HG03139 (cell line): Measurements from ENCODE around the gene HSD17B4.
A peak's percentile ranks its signal among the peaks of the same experiment; 100 is the strongest.
"Not testable (repeated sequence)": the region's sequence is repeated elsewhere in the genome, so short reads cannot be mapped to it uniquely, and the experiment has no call there.

Experiments used
- ATAC-seq: cut with Tn5 transposase; IDR thresholded peaks from one replicate; pipeline ENCODE4 v1.9.1; 2021; ENCODE audit not compliant: unreplicated experiment

Gene HSD17B4, protein sequence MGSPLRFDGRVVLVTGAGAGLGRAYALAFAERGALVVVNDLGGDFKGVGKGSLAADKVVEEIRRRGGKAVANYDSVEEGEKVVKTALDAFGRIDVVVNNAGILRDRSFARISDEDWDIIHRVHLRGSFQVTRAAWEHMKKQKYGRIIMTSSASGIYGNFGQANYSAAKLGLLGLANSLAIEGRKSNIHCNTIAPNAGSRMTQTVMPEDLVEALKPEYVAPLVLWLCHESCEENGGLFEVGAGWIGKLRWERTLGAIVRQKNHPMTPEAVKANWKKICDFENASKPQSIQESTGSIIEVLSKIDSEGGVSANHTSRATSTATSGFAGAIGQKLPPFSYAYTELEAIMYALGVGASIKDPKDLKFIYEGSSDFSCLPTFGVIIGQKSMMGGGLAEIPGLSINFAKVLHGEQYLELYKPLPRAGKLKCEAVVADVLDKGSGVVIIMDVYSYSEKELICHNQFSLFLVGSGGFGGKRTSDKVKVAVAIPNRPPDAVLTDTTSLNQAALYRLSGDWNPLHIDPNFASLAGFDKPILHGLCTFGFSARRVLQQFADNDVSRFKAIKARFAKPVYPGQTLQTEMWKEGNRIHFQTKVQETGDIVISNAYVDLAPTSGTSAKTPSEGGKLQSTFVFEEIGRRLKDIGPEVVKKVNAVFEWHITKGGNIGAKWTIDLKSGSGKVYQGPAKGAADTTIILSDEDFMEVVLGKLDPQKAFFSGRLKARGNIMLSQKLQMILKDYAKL

DNA sequence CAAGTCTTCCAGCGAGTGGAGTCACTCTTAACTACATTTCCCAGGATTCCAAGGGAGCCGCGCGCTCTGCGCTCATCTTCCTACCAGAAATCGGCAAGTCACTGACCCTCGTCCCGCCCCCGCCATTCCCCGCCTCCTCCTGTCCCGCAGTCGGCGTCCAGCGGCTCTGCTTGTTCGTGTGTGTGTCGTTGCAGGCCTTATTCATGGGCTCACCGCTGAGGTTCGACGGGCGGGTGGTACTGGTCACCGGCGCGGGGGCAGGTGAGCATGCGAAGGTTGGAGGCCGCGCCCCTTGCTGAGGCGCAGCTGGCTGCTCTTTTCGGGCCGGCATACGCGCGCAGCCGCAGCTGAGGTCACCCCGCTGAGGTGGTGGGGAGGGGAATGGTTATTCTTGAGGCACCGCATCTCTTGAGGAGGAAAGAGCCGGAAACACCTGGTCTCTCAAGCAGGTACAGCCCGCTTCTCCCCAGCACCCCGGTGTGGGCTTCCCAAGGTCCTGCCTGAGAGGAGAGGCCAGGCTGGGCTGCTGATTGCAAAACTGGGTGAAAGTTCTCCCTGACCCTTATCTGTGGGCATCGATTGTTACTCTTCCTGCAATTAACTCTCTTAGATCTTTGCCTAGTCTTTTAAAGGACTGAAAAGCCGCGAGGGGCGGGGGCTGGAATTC is at the start of gene HSD17B4:
TSS of gene HSD17B4 (plus strand) at position 125 of the 667 bp plus-strand sequence. CDS start at position 204, 79 bp downstream.
- peak; percentile 95 for ATAC-seq

DNA sequence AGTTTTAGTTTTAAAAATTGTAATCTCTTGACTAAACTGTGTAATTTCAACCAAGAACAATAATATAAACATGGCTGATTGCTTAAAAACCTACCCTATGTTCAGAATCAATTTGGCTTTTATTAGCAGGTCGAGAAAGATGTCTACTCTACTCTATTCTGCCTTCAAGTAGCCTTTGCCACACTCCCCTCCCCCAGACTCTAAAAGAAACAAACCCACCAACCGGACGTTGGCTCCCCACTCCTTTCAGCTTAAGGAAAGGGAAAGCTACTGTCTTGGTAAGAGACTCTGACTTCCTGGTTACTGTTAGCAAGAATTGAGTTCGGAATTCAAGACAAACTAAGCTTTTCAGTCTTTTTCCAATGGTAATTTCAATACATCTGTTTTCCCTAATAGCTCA is 49.7 kb upstream of the HSD17B4 start:
- ATAC-seq: no peak

DNA sequence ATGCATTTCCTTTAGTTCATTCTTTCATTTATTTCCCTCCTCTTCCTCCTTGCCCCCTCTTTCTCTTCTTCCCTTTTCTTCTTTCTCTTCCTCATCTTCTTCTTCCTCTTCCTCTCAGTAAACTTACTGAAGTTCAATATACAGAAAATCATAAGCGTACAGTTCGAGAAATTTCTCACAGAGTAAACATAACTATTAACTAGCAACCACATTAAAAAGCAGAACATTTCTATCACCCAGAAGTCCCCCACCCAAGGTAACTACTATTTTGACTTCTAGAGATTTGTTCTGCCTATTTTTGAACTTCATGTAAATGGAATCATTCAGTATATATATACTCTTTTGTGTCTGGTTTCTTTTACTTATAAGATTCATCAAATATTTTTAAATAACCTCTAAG is 48.3 kb upstream of the HSD17B4 start:
- no peak for ATAC-seq

DNA sequence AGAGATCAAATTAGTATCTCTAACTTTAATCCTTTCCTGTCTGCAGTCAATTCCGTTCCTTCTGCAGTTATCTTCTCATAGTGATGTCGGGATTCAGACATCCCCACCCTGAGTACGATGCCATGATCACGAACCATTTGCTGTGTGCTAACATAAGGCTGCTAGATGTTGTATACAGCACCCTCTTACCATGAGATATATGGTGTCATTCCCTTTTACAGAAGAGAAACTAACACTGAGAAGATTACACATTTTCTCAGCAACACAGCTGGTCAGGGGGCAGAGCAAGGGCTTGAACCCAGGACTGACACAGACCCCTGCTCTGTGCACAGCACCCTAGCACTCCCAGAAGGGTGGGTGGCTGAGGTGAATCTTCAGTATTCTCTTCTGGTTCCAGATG is 46.9 kb upstream of the HSD17B4 start:
- no peak for ATAC-seq

DNA sequence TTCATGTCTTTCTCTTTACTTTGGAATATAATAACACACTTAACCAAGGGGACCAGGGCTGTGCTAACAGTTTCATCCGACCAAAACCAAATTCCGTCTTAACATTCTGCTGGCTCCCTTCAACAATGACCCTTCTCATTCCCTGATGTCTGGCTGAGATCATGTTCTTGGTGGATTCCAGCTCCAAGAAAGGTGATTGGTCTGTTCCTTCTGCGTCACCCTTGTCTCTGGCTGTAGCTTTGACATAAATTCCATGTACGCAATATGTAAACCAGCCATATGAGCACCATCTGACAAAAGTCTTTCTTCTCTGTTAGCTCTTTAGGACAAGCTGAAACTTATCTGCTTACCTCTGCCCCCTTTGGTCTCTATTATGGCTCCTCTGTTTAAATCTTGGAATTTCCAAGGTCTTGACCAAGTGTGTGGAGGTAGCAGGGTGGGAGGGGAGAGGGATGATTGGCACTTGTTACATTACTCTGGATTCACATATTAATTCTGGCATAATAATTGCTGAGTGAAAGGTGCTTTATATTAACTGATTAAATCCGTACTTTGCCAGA is 45.7 kb upstream of the HSD17B4 start:
- no peak for ATAC-seq

DNA sequence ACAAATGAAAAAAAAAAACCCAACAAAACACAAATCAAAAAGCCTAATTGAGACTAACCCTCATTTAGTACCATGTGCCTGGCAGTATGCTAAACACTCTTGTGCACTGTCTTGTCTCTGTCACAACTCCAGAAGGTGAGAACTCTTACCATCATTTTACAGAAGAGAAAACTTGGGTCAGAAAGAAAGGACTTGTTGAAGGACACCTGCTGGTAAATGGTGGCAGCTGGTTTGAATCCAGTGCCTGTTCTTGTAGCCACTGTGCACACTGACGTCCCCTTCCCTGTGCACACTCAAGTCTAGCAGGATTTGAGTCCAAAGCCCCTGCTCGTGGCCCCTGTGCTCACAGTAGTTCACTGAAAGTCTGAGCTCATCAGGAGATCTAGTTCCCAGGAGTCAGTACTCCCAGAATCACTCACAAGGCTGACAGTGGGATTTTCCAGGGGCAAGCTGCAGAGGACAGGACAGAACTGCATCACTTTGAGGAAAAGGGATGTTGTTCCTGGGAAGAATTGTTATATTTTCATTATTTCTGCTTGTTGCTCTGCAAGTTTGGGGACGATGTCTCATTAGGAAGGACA is 43.0 kb upstream of the HSD17B4 start:
- ATAC-seq: no peak

DNA sequence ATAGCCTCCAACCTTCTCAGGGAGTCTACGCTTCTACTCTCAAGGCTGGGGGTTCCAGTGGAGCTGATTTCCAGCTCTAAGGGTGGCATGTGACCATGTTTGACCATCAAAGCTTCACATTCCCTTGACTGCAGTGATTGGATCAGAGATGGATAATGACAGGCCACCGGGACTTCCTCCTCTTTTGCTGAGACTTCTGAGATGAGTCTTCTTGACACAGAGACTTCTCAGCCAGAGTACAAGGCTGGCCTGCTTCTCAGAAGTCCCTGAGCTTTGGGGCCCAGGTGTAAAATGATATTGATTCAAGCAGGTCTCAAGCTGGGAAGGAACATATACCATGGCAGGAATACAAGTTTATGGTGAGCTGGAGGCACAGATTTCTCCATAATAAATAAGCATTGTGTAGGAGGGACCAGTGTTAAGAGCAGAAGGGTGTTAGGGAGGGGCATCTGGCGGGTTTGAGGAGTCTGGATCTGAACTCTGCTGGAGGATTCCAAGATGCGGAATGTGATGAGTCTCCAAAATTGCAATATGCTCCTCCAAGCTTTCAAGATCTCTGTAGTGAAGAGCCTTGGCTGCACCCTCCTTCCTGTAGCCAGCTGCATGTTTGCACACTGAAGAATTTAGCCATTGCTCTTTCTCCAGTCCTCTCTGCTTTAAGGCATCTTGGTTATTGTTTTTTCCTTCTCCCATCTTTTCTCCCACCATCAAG is 41.7 kb upstream of the HSD17B4 start:
- ATAC-seq: no peak

DNA sequence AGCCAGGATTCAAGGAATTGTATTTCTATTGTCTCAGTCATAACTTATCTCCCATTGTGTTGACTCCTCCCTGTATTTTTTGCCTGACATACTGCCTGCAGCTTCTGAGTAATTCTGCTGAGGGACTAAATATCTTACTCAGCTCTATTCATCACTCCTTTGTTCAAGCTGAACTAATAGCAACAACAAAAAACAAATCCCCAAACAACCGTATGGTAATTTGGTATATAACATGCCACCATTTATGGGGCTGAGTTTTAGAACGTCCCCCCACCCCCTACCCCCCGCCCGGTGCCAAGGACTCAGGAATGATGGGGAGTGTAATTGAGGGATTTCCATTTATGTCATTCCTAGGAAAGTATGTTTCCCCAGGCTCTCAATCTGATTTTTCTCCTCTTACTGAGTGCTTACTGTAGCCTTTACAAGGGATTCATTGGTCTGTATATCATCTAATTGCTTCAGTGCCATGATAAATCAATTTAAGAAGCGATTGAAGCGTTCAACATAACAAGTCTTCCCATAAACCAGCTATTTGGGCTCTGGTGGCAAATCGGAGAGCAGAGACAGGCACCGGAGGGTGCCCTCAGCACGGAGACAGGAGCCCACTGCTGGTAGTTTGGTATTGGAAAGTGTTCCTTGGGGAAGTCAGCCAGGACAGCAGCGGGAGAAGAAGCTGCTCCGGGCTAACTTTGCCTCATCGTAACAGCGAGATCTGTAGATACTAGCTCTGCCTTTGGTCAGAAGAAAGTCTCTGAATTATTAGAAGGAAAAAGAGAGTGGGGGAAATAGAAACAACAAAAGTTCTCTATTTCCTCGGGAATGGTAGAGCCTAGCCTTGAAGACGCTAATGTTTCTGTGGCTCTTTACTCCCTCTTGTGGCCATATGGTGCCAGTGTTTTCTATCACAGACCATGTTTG is 40.7 kb upstream of the HSD17B4 start:
- peak; percentile 62 for ATAC-seq

DNA sequence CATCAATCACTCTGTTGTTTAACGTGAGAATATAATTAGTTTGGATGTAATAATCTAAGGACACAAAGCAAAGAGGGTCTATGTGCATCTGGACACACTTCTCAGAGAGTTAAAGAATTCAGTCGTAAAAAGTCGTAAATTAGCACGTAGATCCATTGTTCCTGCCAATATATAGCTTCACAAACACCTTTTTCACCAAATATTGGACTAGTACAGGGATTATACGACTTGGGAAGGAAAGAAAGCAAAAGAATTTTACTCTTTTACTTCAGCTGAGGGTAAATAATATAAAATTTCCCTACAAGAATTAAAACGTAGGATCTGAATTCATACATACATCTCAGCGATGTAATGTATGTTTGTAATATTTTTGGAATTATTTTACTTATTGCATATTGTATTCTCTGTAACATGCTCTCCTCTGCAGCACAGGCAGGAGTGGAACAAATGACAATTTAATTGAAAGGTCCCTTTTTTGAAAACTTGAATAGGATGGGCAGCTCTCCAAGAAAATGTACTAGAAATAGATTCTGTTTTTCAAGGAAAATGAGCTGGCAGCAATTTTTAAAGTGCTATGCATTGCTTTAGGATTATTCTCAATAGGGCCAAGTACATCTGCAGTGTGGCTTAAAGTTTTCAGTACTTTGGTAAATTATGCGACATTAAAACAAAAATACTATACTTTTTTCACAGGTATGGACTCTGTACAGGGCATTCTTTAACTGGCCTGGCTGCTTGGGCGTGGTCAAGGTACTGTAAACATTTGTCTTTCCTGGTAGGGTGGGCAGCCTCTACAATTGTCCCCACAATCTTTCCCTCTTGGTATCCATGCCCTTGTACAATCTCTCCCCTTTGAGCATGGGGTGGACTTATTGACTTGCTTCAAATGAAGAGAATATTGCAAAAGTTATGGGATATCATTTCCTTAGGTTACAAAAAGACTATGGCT is 39.7 kb upstream of the HSD17B4 start:
- no peak for ATAC-seq

DNA sequence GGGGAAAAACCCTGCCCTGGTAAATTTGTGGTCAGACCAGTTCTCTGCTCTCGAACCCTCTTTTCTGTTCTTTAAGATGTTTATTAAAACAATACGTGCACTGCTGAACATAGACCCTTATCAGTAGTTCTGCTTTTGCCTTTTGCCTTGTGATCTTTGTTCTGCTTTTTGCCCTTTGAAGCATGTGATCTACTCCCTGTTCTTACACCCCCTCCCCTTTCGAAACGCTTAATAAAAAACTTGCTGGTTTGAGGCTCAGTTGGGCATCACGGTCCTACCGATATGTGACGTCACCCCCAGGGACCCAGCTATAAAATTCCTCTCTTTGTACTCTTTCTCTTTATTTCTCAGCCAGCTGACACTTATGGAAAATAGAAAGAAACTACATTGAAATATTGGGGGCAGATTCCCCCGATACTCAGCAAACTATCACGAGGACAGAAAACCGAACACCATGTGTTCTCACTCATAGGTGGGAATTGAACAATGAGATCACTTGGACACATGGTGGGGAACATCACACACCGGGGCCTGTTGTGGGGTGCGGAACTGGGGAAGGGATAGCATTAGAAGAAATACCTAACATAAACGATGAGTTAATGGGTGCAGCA is 38.1 kb upstream of the HSD17B4 start:
- ATAC-seq: not testable (repeated sequence)

DNA sequence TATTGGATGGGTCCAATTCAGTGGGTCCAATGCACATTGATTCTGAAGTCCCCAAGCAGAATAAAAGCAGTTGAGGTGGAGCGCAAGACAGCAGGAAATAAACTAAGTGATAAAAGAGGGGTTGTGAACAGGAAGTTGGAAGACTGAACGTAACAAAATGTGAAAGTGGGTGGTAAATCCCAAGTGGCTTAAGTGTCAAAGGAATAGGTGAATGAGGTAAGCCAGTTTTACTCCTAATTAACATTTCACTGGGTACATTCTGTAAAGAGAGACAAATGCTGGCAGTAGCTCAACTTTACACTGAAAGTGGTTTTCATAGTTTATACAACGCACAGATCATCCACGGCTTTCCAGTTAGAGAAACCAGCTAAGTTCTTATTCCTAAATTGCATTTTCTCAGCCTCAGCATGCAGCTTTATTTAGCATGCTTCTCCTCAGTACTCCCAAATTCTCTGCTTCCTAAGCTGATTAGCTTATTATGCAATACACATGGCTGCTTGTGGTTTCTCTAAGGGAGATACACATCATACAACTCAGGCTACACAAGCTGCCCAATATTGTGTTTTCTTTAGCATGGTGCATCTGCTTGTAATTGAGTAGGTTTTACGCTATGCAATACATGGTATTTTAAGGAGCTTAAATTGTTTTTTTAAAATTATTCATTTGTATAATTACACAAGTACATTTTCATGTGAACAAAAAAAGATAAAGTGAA is 34.2 kb upstream of the HSD17B4 start:
- no peak for ATAC-seq

DNA sequence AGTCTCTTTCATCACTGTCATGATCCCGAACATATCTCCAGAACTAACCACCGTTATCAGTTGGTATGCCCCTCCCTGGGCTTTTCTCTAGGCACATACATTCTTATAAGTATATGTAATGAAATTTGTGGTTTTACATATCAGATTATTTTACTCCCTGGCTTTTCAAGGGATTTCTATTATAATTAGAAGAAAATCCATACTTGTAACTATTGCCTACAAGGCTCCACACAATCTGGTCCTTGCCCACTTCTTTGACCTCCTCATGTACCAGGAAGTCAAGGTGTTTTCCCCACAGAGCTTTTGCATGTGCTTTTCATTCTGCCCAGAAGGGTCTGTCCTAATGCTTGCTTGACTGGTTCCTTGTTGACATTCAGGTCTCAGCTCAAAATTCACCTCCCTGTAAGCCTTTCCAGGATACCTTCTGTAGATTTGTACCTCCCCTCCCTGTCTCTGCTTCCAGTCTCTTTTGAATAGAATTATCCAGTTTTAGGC is 33.6 kb upstream of the HSD17B4 start:
- ATAC-seq: peak; percentile 64

DNA sequence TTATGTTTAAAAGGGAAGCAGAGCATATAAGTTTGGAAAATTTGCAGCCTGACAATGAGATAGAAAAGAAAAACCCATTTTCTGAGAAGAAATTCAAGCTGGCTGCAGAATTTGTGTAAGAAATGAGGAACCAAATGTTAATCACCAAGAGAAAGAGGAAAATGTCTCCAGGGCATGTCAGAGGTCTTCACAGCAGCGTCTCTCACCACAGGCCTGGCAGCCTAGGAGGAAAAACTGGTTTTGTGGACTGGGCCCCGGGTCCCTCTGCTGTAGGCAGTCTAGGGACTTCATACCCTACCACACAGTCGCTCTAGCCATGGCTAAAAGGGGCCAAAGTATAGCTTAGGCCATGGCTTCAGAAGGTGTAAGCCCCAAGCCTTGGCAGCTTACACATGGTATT is 32.1 kb upstream of the HSD17B4 start:
- no peak for ATAC-seq

DNA sequence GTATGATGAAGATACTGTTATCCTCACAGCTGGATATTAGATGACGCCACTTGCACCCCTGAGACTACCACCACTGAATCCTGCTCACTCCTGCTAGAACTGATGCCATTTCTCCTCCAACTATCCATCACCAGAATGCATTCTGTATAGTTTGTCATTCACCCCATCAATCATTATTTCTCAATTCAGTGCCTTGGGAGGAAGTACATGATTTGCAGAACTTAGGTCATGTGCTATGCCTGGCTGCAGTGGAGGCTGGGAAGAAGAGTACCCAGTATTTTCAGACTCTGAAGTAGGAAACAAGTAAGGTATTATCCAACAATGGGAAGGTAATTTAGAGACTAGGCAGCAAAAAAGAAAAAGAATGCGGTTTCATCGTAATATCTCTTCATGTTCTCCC is 26.2 kb upstream of the HSD17B4 start:
- ATAC-seq: no peak

DNA sequence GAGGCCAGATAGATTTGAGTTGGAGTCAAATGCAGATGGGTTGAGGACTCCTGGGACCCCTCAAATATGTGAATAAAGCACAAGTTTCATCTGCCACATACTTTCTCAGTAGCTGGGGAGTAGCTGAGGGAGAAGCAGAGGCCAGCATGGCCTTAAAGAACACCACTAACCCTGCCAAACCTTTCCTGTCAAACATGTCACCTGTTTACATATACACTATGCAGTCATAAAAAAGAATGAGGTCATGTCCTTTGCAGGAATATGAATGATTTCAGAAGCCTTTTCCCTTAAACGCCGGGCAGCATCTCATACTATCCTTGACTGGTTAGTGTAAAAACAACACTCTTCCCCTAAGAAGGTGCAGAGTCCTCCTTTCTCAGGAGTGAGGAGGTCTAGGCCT is 25.2 kb upstream of the HSD17B4 start:
- ATAC-seq: no peak

DNA sequence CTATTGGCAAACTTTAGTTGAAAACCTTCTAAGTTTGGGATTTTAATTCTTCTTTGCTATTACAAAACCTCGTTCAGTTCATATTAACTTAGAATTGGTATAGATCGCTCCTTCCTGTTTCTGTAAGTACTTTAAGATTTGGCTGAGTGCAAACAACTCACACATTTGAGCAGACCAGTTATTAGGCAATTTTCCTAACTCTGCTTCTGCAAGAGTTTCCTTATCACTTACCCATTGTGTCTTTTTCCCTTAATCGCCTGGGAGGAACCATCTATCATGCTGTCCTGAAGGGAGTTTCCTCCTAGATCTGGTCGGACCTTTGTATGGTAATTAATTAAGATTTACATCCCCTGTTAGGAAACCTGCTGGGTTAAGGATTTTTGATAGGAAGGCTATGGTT is 24.7 kb upstream of the HSD17B4 start:
- not testable (repeated sequence) for ATAC-seq

DNA sequence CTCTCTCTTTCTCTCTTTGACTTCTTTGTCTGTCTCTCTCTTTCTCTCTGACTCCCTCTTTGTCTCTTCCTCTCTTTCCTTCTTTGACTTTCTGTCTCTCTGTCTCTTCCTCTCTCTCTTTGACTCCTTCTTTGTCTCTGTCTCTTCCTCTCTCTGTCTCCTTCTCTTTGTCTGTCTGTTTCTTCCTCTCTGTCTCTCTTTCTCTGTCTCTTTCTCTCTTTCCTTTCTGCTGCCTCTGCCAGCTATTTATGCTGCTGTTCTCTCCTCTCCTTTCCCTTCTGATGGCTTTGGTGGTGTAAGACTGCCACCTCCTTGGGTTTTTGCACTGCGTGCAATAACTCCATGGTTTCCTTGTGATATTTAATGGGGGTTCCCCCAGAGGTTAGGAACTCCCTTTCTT is 24.1 kb upstream of the HSD17B4 start:
- ATAC-seq: not testable (repeated sequence)
